ENCODE measurements around the gene PTGR3. TPM values are rescaled to one million over a fixed set of nuclear protein-coding genes. Genes with fewer than 3 reads are reported as not detected.

Gene PTGR3
- total and polyA plus RNA-seq, 2 of the 8 experiments (the other 6 are each of a cell fraction or from before 2014, with no cell fraction given) = 2.0 to 3.6 TPM

DNA sequence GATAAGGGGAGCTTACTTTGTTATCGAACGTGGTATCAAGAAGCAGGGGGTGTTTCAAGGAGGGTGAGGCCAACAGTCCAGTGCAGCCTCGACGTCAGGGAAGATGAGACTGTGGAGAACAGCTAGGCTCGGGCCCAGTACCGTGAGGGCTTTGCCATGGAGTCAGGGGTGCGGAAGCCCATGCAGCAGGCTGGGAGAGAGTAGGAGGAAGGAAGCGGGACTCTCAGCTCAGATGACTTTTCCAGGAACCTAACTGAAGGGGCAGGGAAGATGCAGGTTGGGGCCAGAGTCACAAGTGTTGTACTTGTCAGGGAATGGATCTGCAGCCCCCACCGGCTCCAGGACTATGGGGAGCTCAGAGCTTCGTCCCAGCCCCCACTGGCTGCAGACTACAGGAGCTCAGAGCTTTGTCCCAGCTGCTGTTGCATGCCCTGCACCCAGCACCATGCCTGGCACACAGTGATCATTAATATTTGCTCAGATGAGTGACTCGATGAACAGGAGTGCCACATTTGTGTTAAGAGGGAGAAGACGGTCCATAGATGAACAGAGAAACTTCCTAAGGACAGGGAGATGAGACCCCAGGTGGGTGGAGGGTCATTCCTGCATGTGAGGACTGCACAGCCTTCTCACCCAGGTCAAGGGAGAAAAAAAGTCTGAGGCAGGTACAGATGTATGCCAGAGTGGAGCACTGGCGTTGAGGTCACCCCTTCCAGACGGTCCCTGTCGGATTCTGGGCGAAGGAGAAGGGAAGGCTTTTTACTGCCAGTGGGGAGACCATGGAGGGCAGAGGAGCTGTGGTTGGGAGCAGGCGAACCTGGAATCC is 36.4 kb downstream of the PTGR3 start (continued):
- TF ChIP-seq RXRA (IDR thresholded peaks at IDR 0.05; ENCODE audit: insufficient read depth, low read depth, low read length) (no peak), POU5F1 (IDR thresholded peaks at IDR 0.05; ENCODE audit: low read depth, low read length) (no peak)
- TF ChIP-seq, protein P1, sequence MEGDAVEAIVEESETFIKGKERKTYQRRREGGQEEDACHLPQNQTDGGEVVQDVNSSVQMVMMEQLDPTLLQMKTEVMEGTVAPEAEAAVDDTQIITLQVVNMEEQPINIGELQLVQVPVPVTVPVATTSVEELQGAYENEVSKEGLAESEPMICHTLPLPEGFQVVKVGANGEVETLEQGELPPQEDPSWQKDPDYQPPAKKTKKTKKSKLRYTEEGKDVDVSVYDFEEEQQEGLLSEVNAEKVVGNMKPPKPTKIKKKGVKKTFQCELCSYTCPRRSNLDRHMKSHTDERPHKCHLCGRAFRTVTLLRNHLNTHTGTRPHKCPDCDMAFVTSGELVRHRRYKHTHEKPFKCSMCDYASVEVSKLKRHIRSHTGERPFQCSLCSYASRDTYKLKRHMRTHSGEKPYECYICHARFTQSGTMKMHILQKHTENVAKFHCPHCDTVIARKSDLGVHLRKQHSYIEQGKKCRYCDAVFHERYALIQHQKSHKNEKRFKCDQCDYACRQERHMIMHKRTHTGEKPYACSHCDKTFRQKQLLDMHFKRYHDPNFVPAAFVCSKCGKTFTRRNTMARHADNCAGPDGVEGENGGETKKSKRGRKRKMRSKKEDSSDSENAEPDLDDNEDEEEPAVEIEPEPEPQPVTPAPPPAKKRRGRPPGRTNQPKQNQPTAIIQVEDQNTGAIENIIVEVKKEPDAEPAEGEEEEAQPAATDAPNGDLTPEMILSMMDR (IDR thresholded peaks at IDR 0.05; ENCODE audit: control extremely low read depth in 1 of 3, insufficient read depth in 1 of 3, low read depth in 1 of 3, low read length in 3 of 3) = no peak

All from H1 (cell line).